Dedifferentiated amniotic fluid mesenchymal stem cell (primary cell): ENCODE data around the gene PPP6R2.
"Not testable (repeated sequence)": the region's sequence is repeated elsewhere in the genome, so short reads cannot be mapped to it uniquely, and the experiment has no call there.

ENCODE experiments used
- DNase-seq: peaks from one replicate; pipeline ENCODE4 v3.0.0-alpha.2; 2016; ENCODE audit errors: extremely low spot score

Gene PPP6R2

DNA sequence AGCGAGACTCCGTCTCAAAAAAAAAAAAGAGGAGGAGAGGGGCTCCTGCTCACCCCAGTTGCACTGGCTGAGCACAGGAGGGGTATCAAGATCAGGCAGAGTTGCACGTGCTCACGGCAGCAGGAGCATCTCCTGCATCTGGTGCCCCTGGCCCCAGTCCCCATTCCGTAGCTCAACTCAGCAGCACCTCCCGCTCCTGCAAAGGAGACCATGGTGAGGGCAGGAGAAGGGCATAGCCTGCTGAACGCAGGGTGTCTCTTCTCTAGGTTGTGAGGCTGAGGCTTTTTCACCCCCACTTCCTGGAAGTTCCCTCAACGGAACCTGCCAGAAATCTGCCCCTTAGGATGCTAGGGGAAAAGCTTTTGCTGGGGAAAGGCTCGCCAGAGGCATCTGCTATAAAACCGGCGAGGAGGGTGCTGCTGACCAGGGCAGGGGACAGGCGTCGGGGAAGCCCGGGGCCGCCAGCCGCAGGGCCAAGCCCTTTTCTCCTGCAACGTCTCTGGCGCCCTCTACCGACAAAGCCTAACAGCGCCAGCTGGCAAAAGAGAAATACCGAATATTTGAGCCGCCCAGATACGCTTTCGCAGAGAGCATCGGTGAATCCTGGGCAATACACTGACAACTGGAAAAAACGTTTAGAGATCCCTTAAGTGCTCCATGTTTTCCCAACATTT is 1.0 kb upstream of the PPP6R2 start:
- DNase-seq = peak; percentile 92

DNA sequence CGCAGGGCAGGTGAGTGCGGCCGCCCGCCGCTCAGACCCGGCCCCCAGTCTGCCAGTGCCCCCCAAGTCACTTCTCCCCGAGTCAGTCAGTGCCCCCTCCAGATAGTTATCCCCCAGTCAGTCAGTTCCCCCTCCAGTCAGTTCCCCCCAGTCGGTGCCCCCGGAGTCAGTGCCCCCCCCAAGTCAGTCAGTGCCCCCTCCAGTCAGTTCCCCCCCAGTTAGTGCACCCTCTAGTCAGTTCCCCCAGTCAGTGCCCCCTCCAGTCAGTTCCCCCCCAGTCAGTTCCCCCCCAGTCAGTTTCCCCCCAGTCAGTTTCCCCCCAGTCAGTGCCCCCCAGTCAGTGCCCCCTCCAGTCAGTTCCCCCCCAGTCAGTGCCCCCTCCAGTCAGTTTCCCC is 411 bp downstream of the PPP6R2 start:
- DNase-seq = no peak

DNA sequence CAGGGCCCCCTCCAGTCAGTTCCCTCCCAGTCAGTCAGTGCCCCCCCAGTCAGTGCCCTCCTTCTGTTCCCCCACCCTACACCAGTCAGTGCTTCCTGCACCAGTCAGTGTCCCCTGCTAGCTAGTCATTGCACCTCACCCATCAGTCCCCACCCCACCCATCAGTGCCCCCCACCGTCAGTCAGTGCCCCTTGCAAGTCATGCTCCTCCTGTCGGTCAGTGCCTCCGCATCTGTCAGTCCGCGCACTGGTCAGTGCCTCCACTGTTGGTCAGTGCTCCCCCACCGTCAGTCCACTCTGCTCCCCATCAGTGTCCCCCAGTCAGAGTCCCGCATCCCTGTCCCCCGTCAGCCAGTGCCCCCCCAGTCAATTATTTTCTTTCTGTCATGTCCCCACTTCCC is 3.3 kb downstream of the PPP6R2 start:
- DNase-seq = no peak

DNA sequence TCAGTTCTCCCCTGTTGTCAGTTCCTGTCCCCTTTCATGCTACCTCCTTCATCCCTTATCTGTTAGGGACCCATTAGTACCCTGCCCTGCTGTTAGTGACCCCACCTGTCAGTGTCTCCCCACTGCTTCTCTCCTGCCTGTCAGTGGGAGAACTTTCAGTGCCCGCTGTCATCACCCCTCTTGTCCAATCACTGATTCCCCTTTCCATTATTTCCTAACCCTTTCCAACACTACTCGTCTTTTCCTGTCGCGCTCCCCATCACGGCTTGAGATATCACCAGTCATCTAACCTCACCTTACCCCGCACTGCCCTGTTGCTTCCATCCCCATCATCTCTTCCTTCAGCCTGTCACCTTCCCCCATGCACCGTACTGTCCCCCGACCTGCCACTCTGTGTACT is 4.0 kb downstream of the PPP6R2 start:
- no peak for DNase-seq

DNA sequence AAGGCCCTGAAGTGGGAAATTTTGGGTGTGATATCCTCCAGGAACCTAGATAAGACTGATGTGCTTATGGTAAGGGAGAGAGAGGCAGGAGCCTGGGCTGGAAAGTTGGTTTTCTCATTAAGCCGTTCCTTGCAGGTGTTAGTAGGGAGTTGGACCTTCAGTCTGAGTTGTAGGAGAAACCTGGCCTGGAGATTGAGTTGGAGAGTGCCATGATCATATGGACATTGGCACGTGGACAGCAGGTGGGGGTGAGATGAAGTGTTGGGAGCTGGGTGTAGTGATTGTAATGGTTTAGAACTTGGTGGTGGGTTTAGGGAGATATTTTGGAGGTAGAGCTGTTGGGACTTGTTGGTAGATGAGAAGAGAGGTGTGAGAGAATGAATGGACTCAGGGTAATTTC is 4.9 kb downstream of the PPP6R2 start:
- no peak for DNase-seq

DNA sequence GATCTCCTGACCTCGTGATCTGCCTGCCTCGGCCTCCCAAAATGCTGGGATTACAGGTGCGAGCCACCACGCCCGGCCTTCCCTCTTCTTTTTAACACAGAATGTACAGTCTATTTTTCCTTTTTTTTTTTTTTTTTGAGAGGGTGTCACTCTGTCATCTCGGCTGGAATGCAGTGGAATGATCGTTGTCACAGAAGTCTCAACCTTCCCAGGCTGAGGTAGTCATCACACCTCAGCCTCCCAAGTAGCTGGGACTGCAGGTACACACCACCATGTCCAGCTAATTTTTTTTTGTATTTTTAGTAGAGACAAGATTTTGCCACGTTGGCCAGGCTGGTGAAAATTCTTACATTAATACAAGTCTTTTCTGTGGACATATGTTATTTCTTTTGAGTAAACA is 13.1 kb downstream of the PPP6R2 start:
- DNase-seq = no peak

DNA sequence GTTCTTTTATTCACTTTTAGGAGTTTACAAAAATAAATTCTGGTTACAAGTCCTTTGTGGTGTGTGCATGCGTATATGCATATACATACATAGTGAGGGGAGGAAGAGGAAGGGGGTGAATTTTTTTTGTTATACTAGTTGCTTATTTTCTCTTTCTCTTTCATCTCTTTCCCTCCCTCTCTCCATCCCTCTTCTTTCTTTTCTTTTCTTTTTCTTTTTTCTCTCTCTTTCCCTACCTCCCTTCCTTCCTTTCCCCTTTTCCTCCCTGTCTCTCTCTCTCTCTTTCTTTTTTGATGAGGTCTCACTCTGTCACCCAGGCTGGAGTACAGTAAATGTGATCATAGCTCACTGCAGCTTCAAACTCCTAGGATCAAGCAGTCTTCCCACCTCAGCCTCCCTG is 14.1 kb downstream of the PPP6R2 start:
- DNase-seq = no peak

DNA sequence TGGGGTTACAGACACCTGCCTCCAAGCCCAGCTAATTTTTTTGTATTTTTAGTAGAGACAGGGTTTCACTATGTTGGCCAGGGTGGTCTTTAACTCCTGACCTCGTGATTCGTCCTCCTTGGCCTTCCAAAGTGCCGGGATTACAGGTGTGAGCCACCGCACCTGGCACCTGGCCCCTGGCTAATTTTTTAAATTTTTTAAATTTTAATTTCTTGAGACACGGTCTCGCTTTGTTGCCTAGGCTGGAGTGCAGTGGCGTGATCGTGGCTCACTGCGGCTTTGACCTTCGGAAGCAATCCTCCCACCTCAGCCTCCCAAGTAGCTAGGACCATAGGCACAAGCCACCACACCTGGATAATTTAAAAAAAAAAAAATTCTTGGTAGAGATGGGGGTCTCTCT is 14.6 kb downstream of the PPP6R2 start:
- DNase-seq = no peak

DNA sequence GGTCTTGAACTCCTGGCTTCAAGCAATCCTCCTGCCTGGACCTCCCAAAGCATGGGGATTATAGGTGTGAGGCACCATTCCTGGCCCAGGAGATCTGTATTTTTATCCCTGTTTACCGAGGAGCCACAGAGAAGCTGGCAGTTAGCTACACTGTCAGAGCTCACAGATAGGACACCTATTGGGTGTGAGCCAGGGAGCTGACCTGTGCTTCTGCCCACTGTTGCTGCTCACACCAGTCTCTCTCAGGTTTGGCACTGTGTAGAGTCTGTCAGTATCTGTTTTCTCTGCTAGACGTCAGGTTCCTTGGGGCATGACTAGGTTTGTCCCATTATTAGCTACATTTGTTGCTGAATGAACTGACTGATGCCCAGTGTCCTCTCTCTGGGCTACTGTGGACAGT is 17.5 kb downstream of the PPP6R2 start:
- no peak for DNase-seq

DNA sequence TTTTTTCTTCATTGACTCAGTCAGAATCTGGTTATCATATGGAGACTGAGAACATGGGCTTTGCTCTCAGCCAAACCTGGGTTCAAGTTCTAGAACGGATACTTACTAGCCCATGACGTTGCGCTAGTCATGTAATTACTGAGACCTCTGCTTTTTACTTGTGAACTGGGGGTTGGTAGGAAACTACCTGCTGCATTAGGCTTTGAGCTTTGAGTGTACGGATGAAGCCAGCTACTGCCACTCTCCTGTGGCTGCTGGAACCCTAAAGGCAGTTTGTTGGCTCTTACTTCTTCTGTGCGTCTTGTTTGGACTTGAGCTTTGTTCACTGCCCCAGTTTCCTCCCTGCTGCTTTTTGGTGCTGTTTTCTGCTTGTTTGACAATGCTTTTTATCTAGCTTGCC is 18.1 kb downstream of the PPP6R2 start:
- DNase-seq = no peak

DNA sequence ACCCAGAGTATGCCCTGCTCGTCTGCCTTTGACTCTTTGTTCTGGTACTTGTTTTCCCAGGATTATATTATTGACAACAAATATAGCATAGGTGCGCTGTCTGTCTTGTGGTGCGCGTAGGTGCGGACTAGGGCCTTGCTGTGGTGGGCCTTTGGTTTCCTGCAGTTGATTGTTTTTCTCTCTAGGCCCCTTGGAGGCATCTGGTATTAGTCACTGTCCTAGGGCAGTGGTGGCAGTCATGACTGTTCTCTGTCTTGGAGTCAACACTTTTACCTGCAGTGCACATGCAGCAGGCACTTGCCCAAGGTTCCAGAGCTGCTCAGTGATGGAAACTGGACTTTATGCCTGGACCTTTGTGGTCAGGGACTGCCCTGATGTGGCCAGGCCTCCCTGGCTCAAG is 18.6 kb downstream of the PPP6R2 start:
- no peak for DNase-seq

DNA sequence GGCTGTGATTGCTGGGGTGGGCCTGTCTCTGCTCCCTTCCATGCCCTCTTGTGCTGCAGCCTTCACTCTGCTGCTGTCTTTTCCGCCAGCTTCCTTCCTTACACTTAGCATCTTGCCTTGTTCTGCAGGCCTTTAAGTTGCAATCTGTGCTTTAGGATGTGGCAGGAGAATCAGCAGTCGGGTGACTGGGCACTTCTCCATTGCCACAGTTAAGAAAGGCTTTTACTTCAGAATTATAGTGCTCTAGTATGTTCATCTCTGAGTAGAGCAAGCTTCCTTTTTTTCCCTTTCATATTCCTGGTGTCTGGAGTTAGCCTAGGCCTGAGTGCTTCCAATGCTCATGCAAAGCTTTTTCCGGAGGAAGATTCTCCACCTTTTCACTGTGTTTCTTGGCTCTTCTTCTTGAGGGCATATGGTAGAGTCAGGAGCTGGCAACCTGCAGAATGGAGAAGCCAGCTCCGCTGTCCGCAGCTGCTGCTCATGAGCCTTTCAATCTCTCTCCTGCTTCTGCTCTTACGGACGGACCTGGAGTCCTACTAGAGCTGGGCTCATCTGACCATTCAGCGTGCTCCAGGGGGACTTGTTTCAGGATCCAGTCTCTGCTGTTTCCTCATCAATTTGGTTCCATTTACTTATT is 20.2 kb downstream of the PPP6R2 start:
- DNase-seq = no peak

DNA sequence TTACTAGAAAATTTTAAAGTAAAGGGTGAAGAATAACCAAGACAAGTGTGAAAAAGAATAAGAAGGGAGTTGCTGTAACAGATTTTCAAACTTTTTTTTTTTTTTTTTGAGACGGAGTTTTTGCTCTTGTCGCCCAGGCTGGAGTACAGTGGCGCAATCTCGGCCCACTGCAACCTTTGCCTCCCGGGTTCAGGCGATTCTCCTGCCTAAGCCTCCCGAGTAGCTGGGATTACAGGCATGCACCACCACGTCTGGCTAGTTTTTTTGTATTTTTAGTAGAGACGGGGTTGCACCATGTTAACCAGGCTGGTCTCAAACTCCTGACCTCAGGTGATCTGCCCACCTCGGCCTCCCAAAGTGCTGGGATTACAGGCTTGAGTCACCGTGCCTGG is 20.7 kb downstream of the PPP6R2 start:
- not testable (repeated sequence) for DNase-seq

DNA sequence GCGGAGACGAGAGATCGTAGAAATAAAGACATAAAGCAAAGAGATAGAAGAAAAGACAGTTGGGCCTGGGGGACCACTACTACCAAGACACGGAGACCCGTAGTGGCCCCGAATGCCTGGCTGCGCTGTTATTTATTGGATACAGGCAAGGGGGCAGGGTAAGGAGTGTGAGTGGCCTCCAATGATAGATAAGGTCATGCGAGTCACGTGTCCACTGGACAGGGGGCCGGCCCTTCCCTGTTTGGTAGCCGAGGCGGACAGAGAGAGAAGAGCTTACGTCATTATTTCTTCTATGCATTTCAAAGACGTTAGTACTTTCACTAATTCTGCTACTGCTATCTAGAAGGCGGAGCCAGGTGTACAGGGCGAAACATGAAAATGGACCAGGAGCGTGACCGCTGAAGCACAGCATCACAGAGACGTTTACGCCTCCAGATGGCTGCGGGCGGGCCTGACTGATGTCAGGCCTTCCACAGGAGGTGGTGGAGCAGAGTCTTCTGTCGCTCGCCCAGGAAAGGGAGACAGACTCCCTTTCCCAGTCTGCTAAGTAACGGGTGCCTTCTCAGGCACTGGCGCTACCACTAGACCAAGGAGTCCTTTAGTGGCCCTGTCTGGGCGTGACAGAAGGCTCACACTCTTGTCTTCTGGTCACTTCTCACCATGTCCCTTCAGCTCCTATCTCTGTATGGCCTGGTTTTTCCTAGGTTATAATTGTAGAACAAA is 24.8 kb downstream of the PPP6R2 start:
- no peak for DNase-seq

DNA sequence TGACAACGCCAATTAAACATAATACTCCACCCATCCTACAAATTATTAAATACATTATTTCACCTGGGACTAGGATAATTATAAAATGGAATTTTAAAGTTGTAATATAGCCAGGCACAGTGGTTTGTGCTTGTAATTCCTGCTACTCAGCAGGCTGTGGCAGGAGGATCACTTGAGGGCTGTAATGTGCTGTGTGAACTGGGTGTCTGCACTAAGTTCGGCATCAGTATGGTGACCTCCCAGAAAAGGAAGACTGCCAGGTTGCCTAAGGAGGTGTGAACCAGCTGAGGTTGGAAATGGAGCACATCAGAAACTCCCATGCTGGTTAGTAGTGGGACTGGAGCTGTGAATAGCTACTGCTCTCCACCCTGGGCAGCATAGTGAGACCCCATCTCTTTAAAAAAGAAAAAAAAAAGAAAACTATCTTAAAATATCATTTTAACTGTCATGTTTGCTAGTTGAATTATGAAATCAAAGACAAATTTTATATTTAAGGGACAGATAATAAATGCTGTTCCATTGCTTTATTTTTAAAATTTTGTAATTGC is 28.0 kb downstream of the PPP6R2 start:
- DNase-seq = no peak

DNA sequence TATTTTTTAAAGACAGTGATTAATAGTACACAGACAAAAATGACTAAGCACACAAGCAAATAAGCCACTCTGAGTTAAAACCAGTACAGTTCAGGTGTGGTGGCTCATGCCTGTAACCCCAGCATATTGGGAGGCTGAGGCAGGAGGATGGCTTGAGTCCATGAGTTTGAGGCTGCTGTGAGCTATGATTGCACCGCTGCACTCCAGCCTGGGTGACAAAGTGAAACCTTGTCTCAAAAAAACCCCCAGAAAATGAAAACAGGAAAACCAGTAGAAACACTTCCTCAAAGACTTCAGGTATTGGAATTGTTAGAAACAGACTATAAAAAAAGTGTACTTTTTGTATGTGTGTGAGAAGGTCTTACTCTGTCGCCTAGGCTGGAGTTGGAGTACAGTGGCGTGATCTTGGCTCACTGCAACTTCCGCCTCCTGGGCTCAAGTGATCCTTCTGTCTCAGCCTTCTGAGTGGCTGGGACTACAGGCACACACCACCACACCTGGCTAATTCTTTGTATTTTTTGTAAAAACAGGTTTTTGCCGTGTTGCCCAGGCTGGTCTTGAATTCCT is 33.0 kb downstream of the PPP6R2 start:
- DNase-seq = no peak

DNA sequence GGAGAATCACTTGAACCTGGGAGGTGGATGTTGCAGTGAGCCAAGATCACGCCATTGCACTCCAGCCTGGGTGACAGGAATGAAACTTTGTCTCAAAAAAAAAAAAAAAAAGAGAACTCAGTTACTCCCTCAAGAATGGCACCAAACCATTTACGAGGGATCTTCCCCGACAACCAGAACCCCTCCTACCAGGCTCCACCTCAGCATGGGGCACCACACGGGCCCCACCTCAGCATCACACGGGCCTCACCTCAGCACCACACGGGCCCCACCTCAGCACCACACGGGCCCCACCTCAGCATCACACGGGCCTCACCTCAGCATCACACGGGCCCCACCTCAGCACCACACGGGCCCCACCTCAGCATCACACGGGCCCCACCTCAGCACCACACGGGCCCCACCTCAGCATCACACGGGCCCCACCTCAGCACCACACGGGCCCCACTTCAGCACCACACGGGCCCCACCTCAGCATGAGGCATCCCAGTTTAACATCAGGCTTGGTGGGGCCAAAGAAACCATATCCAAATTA is 38.0 kb downstream of the PPP6R2 start:
- not testable (repeated sequence) for DNase-seq

DNA sequence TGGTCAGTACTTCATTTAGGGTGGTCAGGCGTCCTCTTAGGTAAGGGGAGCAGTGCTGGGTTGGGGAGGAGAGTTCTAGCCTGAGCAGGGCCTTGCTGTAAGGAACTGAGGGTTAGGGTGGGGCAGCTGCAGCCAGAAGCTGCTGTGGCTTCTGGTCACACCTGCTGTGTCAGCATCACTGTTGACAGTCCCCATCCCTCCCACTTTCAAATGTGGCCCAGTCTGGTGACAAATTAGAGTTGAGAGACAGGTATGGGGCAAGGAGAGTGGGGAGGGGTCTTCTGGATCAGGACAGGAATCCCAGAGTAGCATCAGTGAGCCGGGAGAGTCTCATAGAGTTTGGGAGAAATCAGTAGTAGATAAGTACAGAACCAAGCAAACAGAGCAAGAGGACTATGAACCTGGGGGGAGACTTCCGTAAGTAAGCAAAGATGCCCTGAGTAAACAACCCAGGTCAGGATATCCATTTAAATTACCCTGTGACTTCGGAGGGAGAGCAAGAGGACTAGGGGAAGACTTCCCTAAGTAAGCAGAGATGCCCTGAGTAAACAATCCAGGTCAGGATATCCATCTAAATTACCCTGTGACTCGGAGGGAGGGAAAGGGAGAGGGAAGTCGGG is 53.7 kb downstream of the PPP6R2 start:
- DNase-seq = no peak

DNA sequence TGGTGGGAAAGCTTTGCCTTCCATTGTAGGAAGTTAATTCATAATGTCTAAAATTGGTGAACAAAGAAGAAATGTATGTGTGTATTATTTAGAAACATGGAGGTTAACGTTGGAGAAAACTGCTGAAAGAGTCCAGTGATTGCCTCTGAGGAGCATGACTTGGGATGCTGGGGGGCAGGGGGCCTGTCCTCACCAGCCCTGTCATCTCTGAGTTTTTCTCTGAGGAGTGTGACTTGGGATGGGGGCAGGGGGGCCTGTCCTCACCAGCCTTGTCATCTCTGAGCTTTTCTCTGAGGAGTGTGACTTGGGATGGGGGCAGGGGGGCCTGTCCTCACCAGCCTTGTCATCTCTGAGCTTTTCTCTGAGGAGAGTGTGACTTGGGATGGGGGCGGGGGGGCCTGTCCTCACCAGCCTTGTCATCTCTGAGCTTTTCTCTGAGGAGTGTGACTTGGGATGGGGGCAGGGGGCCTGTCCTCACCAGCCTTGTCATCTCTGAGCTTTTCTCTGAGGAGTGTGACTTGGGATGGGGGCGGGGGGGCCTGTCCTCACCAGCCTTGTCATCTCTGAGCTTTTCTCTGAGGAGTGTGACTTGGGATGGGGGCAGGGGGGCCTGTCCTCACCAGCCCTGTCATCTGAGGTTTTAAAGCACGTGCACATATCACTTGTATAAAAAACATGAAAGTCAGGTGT is 54.4 kb downstream of the PPP6R2 start:
- not testable (repeated sequence) for DNase-seq

DNA sequence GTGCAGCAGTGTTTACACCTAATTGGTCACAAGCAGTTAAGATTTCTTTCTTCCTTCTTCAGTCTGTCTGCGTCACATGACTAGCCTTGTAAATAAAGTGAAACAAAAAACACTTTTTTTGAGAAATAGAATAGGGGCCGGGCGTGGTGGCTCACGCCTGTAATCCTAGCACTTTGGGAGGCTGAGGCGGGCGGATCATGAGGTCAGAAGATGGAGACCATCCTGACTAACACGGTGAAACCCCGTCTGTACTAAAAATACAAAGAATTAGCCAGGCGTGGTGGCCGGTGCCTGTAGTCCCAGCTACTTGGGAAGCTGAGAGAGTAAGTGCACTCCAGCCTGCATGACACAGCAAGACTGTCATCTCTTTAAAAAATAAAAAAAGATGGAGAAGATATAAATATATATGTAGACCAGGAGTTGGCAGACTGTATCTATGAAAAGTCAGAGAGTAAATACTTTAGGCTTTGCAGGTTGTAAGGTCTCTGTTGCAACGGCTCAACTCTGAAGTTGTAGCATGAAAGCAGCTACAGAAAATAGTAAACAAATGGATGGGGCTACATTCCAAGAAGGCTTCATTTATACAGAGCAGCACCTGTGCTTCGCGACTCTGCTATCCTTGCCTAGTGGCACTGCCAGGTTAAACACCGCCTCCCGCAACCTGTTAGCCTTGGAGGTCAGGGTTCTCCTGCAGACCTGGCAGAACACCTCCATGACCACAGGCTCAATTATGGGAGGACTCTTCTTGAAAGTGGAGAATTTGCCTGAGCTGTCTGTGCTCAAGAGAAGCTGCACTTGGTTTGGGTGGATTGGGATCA is 55.9 kb downstream of the PPP6R2 start:
- no peak for DNase-seq
